Measurements from ENCODE around the gene ADAMTS15.

The ADAMTS15 gene

DNA sequence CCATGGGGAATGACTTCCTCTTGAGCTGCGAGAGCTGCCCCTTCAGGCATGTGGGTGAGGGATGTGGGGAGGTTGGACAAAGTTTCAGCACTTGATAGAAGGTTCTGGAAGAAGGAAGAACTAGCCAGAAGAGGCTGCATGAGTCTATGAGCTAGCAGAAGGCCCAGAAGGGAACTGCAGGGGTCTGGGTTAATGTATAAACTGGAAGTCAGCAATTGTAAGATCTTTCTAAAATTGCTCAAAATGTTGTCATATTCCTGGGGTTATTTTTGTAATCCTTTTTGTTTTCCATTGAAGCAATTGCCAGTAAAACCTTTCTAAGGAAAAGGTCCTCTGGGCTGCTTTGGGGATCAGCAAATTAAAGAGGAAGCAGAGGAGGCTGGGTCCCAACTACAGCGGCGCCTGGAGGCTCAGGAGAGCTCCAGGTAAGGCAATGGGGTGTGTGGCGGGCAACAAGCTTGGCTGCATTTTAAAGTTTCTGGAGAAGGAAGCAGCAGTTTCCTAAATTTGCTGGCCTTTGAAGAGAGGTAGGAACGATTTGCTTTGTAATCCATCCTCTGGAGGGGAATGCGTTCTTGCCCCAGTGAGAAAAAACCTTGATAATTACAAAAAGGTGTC lies 29.2 kb downstream of the ADAMTS15 start:
- no peak overlapping the region for H3K4me3 ChIP-seq (replicated peaks; ENCODE audit: low read depth, low read length)
- no peak for TF ChIP-seq CTCF (IDR thresholded peaks at IDR 0.05; ENCODE audit: low read length, missing control alignments)
- peak; percentile 38 for DNase-seq (ENCODE audit: low read depth)

DNA sequence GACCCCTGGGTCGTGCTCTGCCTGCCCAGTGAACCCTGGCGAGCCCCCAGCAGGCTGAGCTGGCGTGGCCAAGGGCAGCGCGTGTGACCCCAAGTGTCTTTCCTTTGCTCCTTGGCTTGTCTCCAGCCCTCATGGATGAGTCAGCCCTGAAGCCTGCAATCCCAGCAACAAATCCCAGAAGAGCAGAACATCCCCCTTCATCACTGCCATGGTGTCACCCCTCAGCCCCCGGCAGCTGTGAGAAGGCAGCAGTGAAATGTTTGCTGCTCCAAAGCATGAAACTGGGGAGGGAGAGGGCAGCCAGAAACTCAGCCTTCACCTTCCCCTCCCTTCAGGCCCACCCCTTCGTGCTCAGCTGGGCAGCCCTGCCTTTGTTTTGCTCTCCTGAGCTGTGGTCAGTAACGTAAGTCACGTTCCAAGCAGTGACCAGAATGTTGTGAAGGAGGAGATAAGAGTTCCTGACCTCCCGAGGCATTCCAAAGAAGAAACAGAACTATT lies 29.8 kb downstream of the ADAMTS15 start:
- no peak overlapping the region for H3K4me3 ChIP-seq (replicated peaks; ENCODE audit: low read depth, low read length)
- peak; percentile 96 for DNase-seq (ENCODE audit: low read depth)
- no peak for TF ChIP-seq CTCF (IDR thresholded peaks at IDR 0.05; ENCODE audit: low read length, missing control alignments)

DNA sequence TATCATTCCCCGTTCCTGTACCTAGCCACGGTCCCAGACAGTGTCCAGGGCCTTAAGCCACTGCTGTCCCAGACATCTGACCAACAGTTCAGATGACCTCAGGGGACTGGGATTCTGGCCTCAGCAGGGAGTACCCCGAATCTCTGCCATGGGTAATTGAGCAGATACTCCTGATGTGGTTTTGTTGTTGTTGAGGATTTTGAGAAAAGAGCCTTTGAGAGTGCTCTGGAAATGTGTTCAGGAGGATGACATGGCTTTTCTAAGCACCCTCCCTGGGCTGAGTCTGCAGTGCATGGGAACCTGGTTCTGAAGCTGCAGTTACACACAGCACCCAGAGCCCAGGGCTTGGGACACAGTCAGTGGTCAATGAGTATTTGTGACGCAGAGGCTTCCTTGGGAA lies 30.4 kb downstream of the ADAMTS15 start:
- no peak overlapping the region for H3K4me3 ChIP-seq (replicated peaks; ENCODE audit: low read depth, low read length)
- no peak for TF ChIP-seq CTCF (IDR thresholded peaks at IDR 0.05; ENCODE audit: low read length, missing control alignments)
- DNase-seq (ENCODE audit: low read depth): peak; percentile 32

DNA sequence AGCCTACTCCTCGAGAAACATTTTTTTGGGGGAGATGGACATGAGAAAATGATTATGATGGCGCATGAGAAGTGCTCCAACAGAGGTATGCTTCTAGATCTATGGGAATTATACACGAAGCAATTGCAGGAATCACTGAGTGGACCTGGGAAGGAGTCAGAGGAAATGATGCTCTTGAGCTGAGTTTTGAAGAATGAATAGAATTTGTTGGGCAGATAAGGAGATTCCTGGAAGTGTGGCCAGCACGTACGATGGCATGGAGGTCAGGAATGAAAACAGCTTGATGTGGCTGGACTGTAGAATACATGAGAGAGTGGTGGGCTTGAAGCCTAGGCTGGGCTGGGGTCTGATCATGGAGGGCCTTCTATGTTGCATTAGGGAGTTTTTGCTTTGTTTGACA lies 31.7 kb downstream of the ADAMTS15 start:
- no peak overlapping the region for H3K4me3 ChIP-seq (replicated peaks; ENCODE audit: low read depth, low read length)
- TF ChIP-seq CTCF (IDR thresholded peaks at IDR 0.05; ENCODE audit: low read length, missing control alignments): no peak
- DNase-seq (ENCODE audit: low read depth): peak; percentile 94

GRCh38 chr11:130480711-130481140 lies 32.3 kb downstream of the ADAMTS15 start:
- H3K4me3 ChIP-seq (replicated peaks; ENCODE audit: low read depth, low read length): no peak overlapping the region
- DNase-seq (ENCODE audit: low read depth): peak; percentile 78
- TF ChIP-seq CTCF (IDR thresholded peaks at IDR 0.05; ENCODE audit: low read length, missing control alignments): no peak

DNA sequence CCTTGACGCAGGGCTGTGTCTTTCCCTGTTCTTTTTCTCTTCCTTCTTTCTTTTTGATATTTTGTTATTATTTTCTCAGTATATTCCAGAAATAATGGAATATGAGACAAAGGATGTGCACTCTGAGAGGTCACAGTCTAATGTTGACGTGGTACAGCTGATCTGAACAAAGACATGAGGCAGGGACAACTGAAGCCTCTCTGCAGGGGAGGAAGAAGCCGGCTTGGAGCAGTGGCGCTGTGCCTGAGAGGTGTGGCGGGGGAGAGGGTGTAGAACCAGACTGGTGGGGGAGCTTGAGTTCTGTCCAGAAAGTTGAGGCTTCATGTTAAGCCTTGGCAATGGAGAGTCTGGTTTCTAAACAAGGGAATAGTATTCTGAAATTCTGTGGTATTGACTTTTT lies 34.7 kb downstream of the ADAMTS15 start:
- no peak for TF ChIP-seq CTCF (IDR thresholded peaks at IDR 0.05; ENCODE audit: low read length, missing control alignments)
- no peak for DNase-seq (ENCODE audit: low read depth)
- H3K4me3 ChIP-seq (replicated peaks; ENCODE audit: low read depth, low read length): no peak overlapping the region

- no peak for DNase-seq (ENCODE audit: low read depth)
- no peak overlapping the region for H3K4me3 ChIP-seq (replicated peaks; ENCODE audit: low read depth, low read length)
- no peak for TF ChIP-seq CTCF (IDR thresholded peaks at IDR 0.05; ENCODE audit: low read length, missing control alignments)
Measured at GRCh38 chr11:130485983-130486382, 37.5 kb downstream of the ADAMTS15 start.
